ENCODE results near the gene SYNE1.

DNA sequence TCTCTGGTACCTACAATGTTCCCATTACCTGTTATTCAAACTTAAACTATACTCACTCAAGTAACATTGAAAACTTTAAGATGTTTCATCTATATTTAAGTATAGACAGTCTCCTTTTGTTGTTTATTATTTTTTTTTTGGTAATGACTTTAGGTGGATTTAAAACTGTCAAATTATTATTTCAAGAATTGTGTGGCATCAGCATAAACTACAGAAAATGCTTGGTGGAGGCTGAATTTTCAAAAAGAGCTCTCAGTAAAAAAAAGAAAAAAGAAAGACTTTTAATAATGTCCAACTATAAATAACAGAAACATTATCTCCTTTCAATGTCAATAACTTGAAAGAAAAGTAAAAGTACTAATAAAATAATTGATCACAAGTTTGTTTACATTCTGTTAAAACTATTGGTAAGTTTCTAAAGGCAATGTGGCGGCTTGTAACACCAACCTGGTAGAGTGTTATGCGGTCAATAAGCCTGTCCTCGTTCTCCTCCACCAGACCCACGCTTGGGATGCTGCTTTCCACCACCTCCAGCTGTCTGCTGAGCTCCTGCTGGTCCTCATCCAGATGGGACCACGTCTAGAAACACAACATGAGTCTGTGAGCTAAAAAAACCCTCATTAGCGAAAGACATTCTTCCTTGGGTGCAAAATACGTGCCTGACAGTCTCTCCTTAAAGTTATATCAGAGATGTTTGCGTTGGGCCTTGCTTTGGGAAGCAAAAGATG, 400.6 kb downstream of the SYNE1 start:
- TF ChIP-seq, protein P1, sequence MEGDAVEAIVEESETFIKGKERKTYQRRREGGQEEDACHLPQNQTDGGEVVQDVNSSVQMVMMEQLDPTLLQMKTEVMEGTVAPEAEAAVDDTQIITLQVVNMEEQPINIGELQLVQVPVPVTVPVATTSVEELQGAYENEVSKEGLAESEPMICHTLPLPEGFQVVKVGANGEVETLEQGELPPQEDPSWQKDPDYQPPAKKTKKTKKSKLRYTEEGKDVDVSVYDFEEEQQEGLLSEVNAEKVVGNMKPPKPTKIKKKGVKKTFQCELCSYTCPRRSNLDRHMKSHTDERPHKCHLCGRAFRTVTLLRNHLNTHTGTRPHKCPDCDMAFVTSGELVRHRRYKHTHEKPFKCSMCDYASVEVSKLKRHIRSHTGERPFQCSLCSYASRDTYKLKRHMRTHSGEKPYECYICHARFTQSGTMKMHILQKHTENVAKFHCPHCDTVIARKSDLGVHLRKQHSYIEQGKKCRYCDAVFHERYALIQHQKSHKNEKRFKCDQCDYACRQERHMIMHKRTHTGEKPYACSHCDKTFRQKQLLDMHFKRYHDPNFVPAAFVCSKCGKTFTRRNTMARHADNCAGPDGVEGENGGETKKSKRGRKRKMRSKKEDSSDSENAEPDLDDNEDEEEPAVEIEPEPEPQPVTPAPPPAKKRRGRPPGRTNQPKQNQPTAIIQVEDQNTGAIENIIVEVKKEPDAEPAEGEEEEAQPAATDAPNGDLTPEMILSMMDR (IDR thresholded peaks at IDR 0.05): no peak
- TF ChIP-seq POLR2A (IDR thresholded peaks at IDR 0.05): no peak

Data from heart left ventricle (tissue), 13 donors.